Activated CD8-positive, alpha-beta memory T cell treated with anti-CD3 and anti-CD28 coated beads for 1 hour (primary cell): ENCODE measurements around the gene EFNA5.
A peak's percentile ranks its signal among the peaks of the same experiment; 100 is the strongest.

Experiments
- DNase-seq, 2 donors: peaks; one replicate each; pipeline ENCODE4 v3.0.0-alpha.2; 2020; ENCODE audit warnings: low read depth in 1 of 2; ENCODE audit errors: extremely low read depth in 1 of 2

EFNA5 gene

GRCh38 chr5:107576736-107577393, 93.9 kb downstream of the EFNA5 start:
- DNase-seq: no peak

GRCh38 chr5:107576155-107576554, 94.6 kb downstream of the EFNA5 start:
- DNase-seq: no peak

DNA sequence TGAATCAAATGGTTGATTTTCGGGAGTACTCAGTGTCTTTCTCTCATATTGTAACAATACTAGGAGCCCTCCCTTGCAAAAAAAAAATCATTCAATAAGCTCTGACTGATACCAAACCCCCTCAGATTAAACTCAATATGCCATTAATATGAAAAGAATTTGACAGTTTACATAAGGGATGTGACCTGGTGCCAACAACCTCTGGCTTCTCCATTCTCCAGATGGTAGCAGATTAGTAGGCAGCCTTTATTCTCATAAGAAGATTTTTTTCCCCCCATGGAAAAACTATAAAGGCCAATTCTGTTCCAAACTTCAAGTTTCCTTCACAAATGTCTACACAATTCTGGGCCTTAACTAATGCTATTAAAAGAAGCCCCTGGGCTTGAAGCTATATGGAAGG, 96.5 kb downstream of the EFNA5 start:
- no peak for DNase-seq

DNA sequence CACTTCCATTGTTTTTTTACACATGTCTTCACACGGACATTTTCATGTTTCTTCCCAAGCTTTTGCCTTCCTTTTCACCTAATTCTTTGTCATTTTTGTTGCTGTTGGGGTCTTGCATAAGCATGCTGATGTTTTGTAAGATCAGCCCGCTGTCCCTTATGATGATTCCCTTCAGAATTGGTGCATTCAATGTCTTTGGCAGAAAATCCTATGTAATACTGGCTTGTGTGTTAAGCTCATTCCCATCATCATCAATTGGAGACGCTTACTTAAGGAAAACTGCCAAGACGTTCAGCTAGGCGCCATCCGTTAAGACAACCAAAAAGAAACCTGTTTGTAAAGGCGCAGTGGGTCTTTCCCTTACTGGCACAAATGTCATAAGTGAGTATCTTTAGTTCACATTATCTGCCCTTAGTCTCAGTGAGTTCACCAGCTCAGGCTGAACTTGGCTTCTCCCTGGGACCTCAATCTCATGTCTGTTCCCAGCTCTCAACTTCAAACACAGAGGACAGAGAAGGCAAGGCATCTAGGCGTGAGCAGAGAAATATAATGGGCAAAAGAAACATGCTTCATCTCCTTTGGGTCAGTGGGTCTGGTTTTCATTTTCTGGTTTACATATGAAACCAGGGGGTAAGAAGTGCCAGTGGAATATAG, 97.9 kb downstream of the EFNA5 start:
- no peak for DNase-seq

DNA sequence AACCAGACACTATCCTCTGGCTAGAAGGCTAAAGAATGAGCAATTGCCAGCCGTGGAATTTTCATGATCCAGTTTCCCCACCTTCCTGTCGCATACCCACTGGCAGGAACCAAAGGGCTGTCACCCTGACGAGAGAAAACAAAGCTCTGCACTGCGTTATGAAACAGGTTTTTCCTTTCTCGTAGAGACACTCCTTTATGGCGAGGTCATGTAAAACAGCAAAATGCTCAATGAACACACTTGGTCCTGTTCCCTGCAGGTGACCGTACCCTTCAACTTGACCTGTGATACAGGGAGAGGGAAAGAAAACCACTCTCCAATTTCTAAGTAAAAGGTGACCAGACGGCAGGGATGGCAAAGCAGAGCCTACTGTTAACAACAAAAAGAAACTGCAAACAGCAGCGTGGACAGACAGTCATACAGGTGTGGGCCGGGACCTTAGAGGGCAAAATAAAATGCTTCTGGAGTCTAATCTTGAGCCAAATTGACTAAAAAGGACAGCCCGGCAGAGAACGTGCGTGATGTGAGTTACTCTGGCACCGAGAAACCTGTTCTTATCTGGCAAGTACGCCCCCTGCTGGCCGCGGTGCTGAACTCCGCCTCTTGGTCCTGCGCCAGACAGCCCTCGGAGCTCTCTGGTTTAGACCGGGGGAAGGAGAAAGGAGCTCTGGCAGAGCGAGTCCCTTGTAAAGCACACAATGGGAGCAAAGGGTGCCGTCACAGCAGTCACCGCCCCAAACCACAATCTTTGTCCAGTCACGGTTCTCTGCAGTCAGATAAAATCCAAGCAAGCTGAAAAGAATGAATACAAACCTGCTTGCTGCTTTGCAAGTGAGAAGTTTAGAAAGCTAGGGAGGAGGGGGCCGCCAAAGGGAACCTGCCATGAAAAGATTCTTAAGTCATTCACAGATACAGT, 98.9 kb downstream of the EFNA5 start:
- peak; percentile 59 to 84 for DNase-seq

DNA sequence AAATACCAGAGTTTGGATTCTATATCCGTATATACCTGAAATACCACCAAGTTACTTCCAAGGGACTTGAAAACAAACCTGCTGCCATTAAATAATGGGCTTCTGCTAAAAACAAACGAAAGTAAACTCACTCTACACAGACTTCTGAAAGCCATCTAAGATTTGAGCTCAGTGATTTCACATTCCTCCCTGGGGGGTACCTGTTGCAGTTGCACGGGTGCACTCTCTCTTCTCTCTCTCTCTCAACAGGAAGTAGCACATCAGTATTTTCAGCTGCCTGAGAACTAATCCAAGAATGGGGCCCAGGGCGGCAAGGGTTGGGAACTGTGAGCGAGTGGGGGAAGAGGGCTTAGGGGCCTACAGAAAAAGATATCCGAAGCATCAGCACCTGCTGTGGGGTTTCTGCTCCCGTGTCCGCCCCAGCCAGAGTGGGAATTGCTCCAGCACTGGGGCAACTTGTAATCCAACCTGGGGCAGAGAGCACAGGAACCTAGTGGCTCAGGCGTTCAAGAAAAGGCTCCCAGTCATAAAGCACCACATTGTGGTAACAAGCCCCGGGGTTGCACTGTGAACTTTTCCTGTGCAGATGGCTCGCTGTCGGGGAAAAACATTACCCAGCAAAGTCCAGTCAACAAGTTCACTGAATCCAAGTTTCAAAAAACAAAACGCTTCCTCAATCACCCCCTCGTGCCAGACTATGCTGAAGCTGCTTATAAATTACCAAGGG, 99.8 kb downstream of the EFNA5 start:
- DNase-seq: no peak

DNA sequence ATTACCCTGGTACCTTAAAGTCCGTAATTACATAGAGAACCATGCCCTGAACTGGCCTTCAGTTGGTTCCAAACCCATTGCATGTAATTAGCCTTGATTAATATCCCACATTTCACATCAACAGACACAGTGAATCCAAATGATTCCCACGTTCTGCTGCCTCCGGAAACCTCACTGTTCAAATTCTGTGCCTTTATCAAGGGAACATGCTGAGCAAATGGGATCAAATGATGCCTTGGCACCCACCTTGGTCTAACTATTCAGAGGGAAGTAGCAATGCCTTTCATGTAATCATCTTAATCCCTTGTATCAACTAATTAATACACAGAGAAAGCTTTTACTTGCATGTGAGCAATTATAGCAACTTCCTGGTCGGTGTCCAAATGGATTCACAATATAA, 100.6 kb downstream of the EFNA5 start:
- no peak for DNase-seq

- no peak for DNase-seq
Observed at GRCh38 chr5:107567901-107568671, 102.7 kb downstream of the EFNA5 start.

DNA sequence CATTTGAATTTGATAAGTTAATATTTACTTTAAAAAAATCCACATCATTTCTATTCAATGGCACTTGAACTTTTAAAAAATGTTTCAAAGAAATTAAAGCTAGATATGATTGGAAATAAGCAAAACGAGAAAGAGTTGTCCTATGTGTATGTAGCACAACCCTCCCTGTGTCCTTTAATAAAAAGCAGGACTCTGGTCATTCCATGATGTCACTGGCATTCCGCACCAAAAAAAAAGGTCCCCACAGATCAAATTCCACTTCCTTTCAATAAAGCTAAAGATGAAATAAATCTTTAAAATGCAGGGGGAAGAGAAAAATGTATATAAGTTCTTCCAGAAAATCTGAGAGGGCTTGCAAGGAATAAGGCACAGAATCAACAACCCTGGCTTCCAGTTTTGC, 103.8 kb downstream of the EFNA5 start:
- no peak for DNase-seq

- no peak for DNase-seq
Observed at GRCh38 chr5:107565791-107566767, 104.7 kb downstream of the EFNA5 start.

DNA sequence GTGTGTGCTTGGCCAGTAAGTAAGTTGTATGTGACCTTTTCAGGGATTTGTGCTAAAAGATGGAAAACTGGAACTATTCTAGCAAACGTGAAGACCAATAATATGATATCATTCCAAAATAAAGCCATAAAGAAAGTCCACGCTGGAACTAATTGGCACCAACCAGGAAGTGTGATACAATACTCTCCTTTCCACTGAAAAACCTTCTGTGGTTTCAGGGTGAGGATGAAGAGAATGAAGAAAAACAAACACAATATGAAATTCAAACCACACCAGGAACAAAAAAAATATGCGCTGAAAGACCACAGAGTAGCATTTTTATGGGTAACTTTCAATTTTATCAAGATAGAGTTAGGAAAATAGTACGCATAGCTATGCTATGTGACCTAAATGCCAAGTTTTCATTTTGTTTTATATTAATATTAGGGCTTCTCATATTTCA, 105.8 kb downstream of the EFNA5 start:
- DNase-seq: no peak

DNA sequence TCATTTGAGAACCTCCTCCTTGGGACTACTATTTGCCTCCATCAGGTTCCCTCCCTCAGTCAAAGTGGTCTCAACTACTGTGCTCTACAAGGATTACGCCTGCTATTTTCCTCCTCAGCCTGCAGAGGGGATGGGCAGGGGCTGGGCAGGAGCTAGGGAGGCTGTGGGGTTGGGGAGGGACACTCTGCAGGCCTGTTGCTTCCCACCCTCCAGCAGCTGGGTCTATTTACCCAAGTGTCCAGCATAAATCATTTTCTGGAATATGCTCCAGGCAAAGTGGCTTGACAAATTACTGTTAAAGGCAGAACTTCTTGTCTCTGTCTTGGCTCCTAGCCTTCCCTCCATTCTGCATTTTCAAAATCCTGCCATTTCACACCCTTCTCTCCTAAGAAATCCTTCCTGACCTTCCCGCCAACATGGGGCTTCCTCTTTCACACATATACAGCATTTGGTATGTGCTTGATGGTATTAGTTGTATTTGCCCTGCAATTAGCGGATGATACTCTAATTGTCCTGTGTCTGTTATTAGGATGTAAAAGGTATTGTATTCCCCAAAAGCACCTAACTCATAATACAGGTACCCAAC, 106.7 kb downstream of the EFNA5 start:
- no peak for DNase-seq

DNA sequence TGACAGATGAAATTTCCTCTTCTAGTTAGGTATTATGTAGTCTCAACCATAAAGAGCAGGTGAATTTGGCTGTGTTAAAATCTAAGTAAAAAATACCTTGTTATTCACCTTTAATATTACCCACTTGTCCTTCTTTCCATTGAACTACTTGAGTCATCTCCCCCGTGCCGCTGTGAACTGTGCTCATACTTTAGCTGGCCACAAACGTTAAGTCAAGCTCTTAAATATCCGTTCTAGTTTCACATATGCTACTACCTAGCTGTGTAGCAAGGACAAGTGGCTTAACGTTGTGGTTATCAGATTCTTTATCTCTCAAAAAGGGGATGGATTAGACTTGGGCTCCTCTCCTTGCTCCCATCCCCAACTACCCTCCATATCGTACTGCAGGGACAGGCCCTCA, 110.4 kb downstream of the EFNA5 start:
- DNase-seq: no peak

- DNase-seq: no peak
Observed at GRCh38 chr5:107558823-107559375, 111.8 kb downstream of the EFNA5 start.

GRCh38 chr5:107557051-107557658, 113.6 kb downstream of the EFNA5 start:
- no peak for DNase-seq

DNA sequence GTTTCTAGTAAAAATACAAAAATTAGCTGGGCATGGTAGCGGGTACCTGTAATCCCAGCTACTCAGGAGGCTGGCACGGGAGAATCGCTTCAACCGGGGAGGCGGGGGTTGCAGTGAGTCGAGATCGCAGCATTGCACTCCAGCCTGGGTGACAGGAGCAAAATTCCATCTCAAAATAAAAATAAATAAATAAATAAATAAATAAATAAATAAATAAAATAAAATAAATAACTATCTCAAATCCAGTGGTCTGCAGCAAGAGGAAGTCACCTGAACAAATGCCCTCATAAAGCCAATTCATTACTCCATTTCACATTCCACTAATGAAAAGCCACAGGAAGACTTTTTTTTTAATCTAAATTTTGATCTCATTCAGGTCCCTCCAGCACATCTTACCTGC, 114.2 kb downstream of the EFNA5 start:
- no peak for DNase-seq

GRCh38 chr5:107555425-107556090, 115.2 kb downstream of the EFNA5 start:
- DNase-seq: no peak
